Fibroblast of lung (primary cell): ENCODE measurements around the gene CCDC192.
"Not testable (repeated sequence)": the region's sequence is repeated elsewhere in the genome, so short reads cannot be mapped to it uniquely, and the experiment has no call there.

ENCODE experiments used
- CTCF ChIP-seq, 2 donors: IDR thresholded peaks in 1 of 2; conservative IDR thresholded peaks in 1 of 2; 1 replicate in 1 of 2; 2 replicates in 1 of 2; pipeline ENCODE4 v1.5.1; 2011 to 2012; ENCODE audit warnings: low read length in 2 of 2, control low read depth in 1 of 2, inconsistent platforms in 1 of 2, low read depth in 1 of 2, mild to moderate bottlenecking in 1 of 2
- EZH2 ChIP-seq: IDR thresholded peaks from 2 replicates; pipeline ENCODE4 v1.5.1; 2012; ENCODE audit warnings: low read length, control low read depth, mild to moderate bottlenecking; ENCODE audit errors: missing control alignments

GRCh38 chr5:127713083-127713482 lies 9.9 kb downstream of the CCDC192 start:
- not testable (repeated sequence) for TF ChIP-seq EZH2; CTCF (conservative IDR thresholded peaks at IDR 0.05 in 1 of 2, IDR thresholded peaks at IDR 0.05 in 1 of 2; ENCODE audit: low read depth in 1 of 2, low read length in 2 of 2)
